Esophagus squamous epithelium (tissue), 4 donors: ENCODE measurements around the gene DCDC2.

Experiments used
- POLR2A ChIP-seq, 4 donors: fragments of 450-650 bp; IDR thresholded peaks; one replicate each; pipeline ENCODE4 v1.6.1; 2017; ENCODE audit warnings: antibody characterized with exemption in 4 of 4, mild to moderate bottlenecking in 4 of 4, moderate library complexity in 3 of 4
- TF ChIP-seq, protein P1 (sequence below), 6 experiments: fragments of 450-650 bp in 4 of 6; fragments of 200-600 bp in 2 of 6; sonication (generic) in 2 of 6; IDR thresholded peaks; one replicate each; pipeline ENCODE4 v1.5.1; 2016 to 2019; ENCODE audit warnings: antibody characterized with exemption in 6 of 6, mild to moderate bottlenecking in 4 of 6, moderate library complexity in 4 of 6

DNA sequence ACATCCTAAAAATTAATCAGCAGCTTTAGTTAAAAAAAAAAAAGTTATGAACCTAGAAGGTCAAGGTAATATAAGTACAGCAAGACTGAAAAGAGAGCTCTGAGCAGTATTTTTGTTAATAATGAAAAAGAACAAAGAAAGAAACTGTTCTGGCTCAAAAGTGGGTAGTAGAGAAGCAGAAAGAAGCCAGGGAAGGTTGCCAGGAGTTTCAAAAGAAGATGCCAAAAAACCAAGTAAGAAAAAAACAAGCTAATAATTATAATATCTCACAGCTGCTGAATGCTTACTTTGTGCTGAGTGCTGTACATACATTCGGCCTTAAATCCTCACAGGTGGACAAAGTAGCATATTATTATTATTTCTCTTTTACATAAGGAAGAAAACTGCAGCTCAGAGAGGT lies 200.0 kb downstream of the DCDC2 start:
- TF ChIP-seq, protein P1, sequence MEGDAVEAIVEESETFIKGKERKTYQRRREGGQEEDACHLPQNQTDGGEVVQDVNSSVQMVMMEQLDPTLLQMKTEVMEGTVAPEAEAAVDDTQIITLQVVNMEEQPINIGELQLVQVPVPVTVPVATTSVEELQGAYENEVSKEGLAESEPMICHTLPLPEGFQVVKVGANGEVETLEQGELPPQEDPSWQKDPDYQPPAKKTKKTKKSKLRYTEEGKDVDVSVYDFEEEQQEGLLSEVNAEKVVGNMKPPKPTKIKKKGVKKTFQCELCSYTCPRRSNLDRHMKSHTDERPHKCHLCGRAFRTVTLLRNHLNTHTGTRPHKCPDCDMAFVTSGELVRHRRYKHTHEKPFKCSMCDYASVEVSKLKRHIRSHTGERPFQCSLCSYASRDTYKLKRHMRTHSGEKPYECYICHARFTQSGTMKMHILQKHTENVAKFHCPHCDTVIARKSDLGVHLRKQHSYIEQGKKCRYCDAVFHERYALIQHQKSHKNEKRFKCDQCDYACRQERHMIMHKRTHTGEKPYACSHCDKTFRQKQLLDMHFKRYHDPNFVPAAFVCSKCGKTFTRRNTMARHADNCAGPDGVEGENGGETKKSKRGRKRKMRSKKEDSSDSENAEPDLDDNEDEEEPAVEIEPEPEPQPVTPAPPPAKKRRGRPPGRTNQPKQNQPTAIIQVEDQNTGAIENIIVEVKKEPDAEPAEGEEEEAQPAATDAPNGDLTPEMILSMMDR (IDR thresholded peaks at IDR 0.05): no peak
- no peak for TF ChIP-seq POLR2A (IDR thresholded peaks at IDR 0.05)
